ENCODE data around the gene TACC2. TPM values are rescaled to one million over a fixed set of nuclear protein-coding genes. Genes with fewer than 3 reads are reported as not detected.

TACC2 gene
- total and polyA plus RNA-seq, 12 donors: 68.1 to 451 (median 364) TPM

- intact Hi-C loops (cut with DNase I): loop anchor here in 2 of 10 donors (5.0 to 10.0 kb wide), 2 partner anchors 39 to 106 kb away; no protein-coding TSS in a partner anchor
- Histone ChIP-seq H3K36me3 (peaks cover 0 to 22% (median 0%) of the 10 kb centered on the region in 9 donors), H3K27ac (no peak overlapping the region), H3K9me3 (no peaks in the 10 kb centered on the region), H3K27me3 (peaks cover 0 to 13% (median 0%) of the 10 kb centered on the region in 7 donors), H3K4me3 (no peak overlapping the region), H3K4me1 (peaks cover 17 to 67% (median 37%) of the 10 kb centered on the region in 9 donors)
- no peak for DNase-seq
- WGBS, 2 donors: 97 to 99% methylated on average over 4 of the region's 4 CpGs
- TF ChIP-seq CTCF (IDR thresholded peaks at IDR 0.05): no peak
- ATAC-seq: no peak
Observed at GRCh38 chr10:122158362-122158761, 169.4 kb downstream of the TACC2 start.

- no peak for ATAC-seq
- peaks cover 0 to 23% (median 0%) of the 10 kb centered on the region in 7 donors for H3K27me3 ChIP-seq
- no peak for DNase-seq
- WGBS, 2 donors: 48 to 55% methylated on average over 17 of the region's 17 CpGs
- TF ChIP-seq CTCF (IDR thresholded peaks at IDR 0.05): no peak
- no peaks in the 10 kb centered on the region for H3K9me3 ChIP-seq
- H3K36me3 ChIP-seq: peaks cover 0 to 16% (median 0%) of the 10 kb centered on the region in 9 donors
- intact Hi-C loops (cut with DNase I): loop anchor here in 2 of 10 donors (5.0 to 10.0 kb wide), 2 partner anchors 38 to 105 kb away; no protein-coding TSS in a partner anchor
- H3K4me1 ChIP-seq: peaks cover 23 to 65% (median 35%) of the 10 kb centered on the region in 9 donors
- H3K4me3 ChIP-seq: no peak overlapping the region
- H3K27ac ChIP-seq: no peak overlapping the region
Observed at GRCh38 chr10:122159141-122159970, 170.4 kb downstream of the TACC2 start.

GRCh38 chr10:122161795-122162194, 172.8 kb downstream of the TACC2 start:
- peaks cover 13 to 65% (median 38%) of the 10 kb centered on the region in 9 donors for H3K4me1 ChIP-seq
- intact Hi-C loops (cut with DNase I): no loop called here
- no peak overlapping the region for H3K4me3 ChIP-seq
- no peaks in the 10 kb centered on the region for H3K9me3 ChIP-seq
- DNase-seq (no peak), ATAC-seq (no peak)
- no peak overlapping the region for H3K27ac ChIP-seq
- peaks cover 0 to 41% (median 0%) of the 10 kb centered on the region in 7 donors for H3K27me3 ChIP-seq
- 84% methylated on average over 8 of the region's 8 CpGs for WGBS, 2 donors
- no peak for TF ChIP-seq CTCF (IDR thresholded peaks at IDR 0.05)
- peaks cover 0 to 15% (median 0%) of the 10 kb centered on the region in 9 donors for H3K36me3 ChIP-seq

- peak overlapping the region in 8 of 10 donors; percentile 27 to 60 (median 50) for H3K4me3 ChIP-seq
- peaks cover 13 to 69% (median 40%) of the 10 kb centered on the region in 9 donors for H3K4me1 ChIP-seq
- peak overlapping the region in 3 of 10 donors; percentile 19 to 45 (median 33) for H3K27ac ChIP-seq
- ATAC-seq: peak in 7 of 8 donors; percentile 3 to 71 (median 35)
- WGBS, 2 donors: 64 to 65% methylated on average over 16 of the region's 16 CpGs
- intact Hi-C loops (cut with DNase I): no loop called here
- H3K9me3 ChIP-seq: no peaks in the 10 kb centered on the region
- peak in 1 of 2 donors; percentile 39 for DNase-seq
- TF ChIP-seq CTCF (IDR thresholded peaks at IDR 0.05): no peak
- peaks cover 0 to 41% (median 0%) of the 10 kb centered on the region in 7 donors for H3K27me3 ChIP-seq
- H3K36me3 ChIP-seq: peaks cover 0 to 15% (median 0%) of the 10 kb centered on the region in 9 donors
Observed at GRCh38 chr10:122162671-122163173, 173.8 kb downstream of the TACC2 start.
